ENCODE results near the gene SLC39A11. TPM values are rescaled to one million over a fixed set of nuclear protein-coding genes. Genes with fewer than 3 reads are reported as not detected.

SLC39A11 gene
- total RNA-seq, 2 donors from 2014 or later: 21.5 to 26.4 TPM

- Mint-ChIP-seq H3K27me3 (ENCODE audit: low read depth) (no peaks in the 10 kb centered on the region), H3K4me3 (no peak overlapping the region), H3K9me3 (no peaks in the 10 kb centered on the region), H3K4me1 (ENCODE audit: low read depth) (no peaks in the 10 kb centered on the region), H3K36me3 (ENCODE audit: insufficient read depth in 2 of 2) (no peaks in the 10 kb centered on the region), H3K27ac (no peak overlapping the region)
- no peak for DNase-seq
- no peak for ATAC-seq (replicated peaks in 1 of 2)
These were observed 31.3 kb upstream of the SLC39A11 start for GRCh38 chr17:73123606-73124320.

GRCh38 chr17:73122953-73123605 lies 30.6 kb upstream of the SLC39A11 start:
- no peak for DNase-seq
- Mint-ChIP-seq H3K4me3 (no peak overlapping the region), H3K4me1 (ENCODE audit: low read depth) (no peaks in the 10 kb centered on the region), H3K36me3 (ENCODE audit: insufficient read depth in 2 of 2) (no peaks in the 10 kb centered on the region), H3K27ac (no peak overlapping the region), H3K9me3 (no peaks in the 10 kb centered on the region), H3K27me3 (ENCODE audit: low read depth) (no peaks in the 10 kb centered on the region)
- no peak for ATAC-seq (replicated peaks in 1 of 2)

DNA sequence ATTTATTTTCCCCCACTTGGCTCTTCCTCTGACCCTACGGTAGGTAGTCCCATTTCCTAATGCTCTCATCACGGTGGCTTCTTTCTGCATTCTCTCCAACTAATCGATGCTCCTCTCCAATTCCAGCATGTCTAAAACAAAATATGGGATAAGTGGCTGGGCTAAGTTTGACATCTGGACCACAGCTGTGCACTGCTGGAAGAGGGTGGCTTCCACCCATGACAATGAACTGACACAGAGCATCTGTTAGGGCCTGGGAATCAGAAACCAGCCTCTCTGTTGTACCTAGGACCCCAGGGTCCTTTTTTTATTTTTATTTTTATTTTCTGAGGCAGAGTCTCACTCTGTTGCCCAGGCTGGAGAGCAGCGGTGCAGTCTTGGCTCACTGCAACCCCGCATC lies 29.0 kb upstream of the SLC39A11 start:
- H3K4me3 Mint-ChIP-seq: no peak overlapping the region
- ATAC-seq (replicated peaks in 1 of 2) (no peak), DNase-seq (no peak)
- H3K36me3 Mint-ChIP-seq (ENCODE audit: insufficient read depth in 2 of 2): no peaks in the 10 kb centered on the region
- no peaks in the 10 kb centered on the region for H3K27me3 Mint-ChIP-seq (ENCODE audit: low read depth)
- no peaks in the 10 kb centered on the region for H3K9me3 Mint-ChIP-seq
- H3K4me1 Mint-ChIP-seq (ENCODE audit: low read depth): no peaks in the 10 kb centered on the region
- H3K27ac Mint-ChIP-seq: no peak overlapping the region

DNA sequence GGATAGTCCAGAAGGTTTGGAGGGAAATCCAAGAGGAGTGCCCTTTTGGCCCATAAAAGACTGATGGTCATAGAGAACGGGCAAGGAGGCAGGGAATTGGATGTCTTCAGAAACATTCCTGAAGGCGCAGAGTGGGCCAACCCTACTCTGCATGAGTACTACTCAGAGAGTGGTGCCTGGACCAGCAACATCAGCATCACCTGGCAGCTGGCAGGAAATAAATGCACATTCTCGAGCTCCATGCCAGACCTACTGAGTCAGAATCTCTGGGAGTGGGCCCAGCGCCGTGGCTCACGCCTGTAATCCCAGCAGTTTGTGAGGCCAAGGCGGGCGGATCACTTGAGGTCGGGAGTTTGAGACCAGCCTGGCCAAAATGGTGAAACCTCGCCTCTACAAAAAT lies 27.1 kb upstream of the SLC39A11 start:
- Mint-ChIP-seq H3K36me3 (ENCODE audit: insufficient read depth in 2 of 2) (peaks cover 0 to 2% of the 10 kb centered on the region in 2 donors), H3K4me3 (no peak overlapping the region), H3K4me1 (ENCODE audit: low read depth) (no peaks in the 10 kb centered on the region), H3K27me3 (ENCODE audit: low read depth) (peaks cover 9% of the 10 kb centered on the region), H3K9me3 (peaks cover 0 to 2% of the 10 kb centered on the region in 2 donors), H3K27ac (no peak overlapping the region)
- ATAC-seq (replicated peaks in 1 of 2): no peak
- no peak for DNase-seq

GRCh38 chr17:73118951-73119391 lies 26.5 kb upstream of the SLC39A11 start:
- Mint-ChIP-seq H3K36me3 (ENCODE audit: insufficient read depth in 2 of 2) (peaks cover 0 to 2% of the 10 kb centered on the region in 2 donors), H3K4me1 (ENCODE audit: low read depth) (no peaks in the 10 kb centered on the region), H3K27me3 (ENCODE audit: low read depth) (peaks cover 9% of the 10 kb centered on the region), H3K27ac (no peak overlapping the region), H3K4me3 (no peak overlapping the region), H3K9me3 (peaks cover 0 to 4% of the 10 kb centered on the region in 2 donors)
- DNase-seq: no peak
- no peak for ATAC-seq (replicated peaks in 1 of 2)

DNA sequence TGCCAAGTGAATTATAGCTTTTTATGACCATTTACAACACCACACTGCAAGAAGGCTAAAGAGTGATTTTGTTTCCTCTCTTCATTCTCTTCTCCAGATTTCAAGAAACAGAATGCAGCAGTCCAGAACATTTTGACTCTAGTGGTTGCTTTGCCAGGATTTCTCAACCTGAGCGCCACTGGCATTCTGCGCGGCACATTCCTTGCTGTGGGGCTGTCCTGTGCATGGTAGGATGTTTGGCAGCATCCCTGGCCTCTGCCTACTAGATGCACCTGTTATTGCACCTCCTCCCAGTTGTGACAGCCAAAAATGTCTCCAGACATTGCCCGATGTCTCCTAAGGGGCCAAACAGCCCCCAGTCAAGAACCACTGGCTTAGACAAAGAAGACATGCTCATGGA lies 25.7 kb upstream of the SLC39A11 start:
- ATAC-seq (replicated peaks in 1 of 2) (no peak), DNase-seq (no peak)
- Mint-ChIP-seq H3K27ac (no peak overlapping the region), H3K4me3 (no peak overlapping the region), H3K36me3 (ENCODE audit: insufficient read depth in 2 of 2) (peaks cover 0 to 2% of the 10 kb centered on the region in 2 donors), H3K27me3 (ENCODE audit: low read depth) (peaks cover 9% of the 10 kb centered on the region), H3K4me1 (ENCODE audit: low read depth) (no peaks in the 10 kb centered on the region), H3K9me3 (peaks cover 0 to 4% of the 10 kb centered on the region in 2 donors)

DNA sequence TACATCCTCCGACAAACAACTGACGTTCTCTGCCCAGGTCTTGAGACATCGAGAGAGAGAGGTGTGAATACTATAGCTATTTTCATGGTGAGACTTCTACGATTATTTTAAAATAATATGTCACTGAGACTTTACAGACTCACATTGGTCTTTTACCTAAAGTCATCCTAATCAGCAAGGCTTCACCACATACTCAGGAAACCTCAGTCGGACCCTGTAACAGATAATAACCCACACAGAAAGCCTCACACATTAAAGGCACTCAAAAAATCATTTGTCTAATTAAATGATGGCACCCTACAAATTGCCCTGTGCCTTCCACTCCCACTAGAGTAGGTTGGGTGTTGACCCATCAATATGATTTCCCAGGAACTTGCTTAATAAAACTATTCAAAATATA lies 19.8 kb upstream of the SLC39A11 start:
- no peak overlapping the region for H3K4me3 Mint-ChIP-seq
- peaks cover 0 to 4% of the 10 kb centered on the region in 2 donors for H3K9me3 Mint-ChIP-seq
- DNase-seq (no peak), ATAC-seq (replicated peaks in 1 of 2) (no peak)
- peaks cover 9% of the 10 kb centered on the region for H3K27me3 Mint-ChIP-seq (ENCODE audit: low read depth)
- H3K36me3 Mint-ChIP-seq (ENCODE audit: insufficient read depth in 2 of 2): peaks cover 0 to 2% of the 10 kb centered on the region in 2 donors
- no peak overlapping the region for H3K27ac Mint-ChIP-seq
- no peaks in the 10 kb centered on the region for H3K4me1 Mint-ChIP-seq (ENCODE audit: low read depth)

GRCh38 chr17:73111386-73111785 lies 18.9 kb upstream of the SLC39A11 start:
- H3K9me3 Mint-ChIP-seq: peaks cover 0 to 4% of the 10 kb centered on the region in 2 donors
- no peak overlapping the region for H3K27ac Mint-ChIP-seq
- no peak for DNase-seq

GRCh38 chr17:73107191-73107590 lies 14.7 kb upstream of the SLC39A11 start:
- no peaks in the 10 kb centered on the region for H3K36me3 Mint-ChIP-seq (ENCODE audit: insufficient read depth in 2 of 2)
- no peak overlapping the region for H3K4me3 Mint-ChIP-seq
- peaks cover 6% of the 10 kb centered on the region for H3K27me3 Mint-ChIP-seq (ENCODE audit: low read depth)
- H3K9me3 Mint-ChIP-seq: no peaks in the 10 kb centered on the region
- H3K27ac Mint-ChIP-seq: no peak overlapping the region
- ATAC-seq (replicated peaks in 1 of 2) (no peak), DNase-seq (no peak)
- H3K4me1 Mint-ChIP-seq (ENCODE audit: low read depth): no peaks in the 10 kb centered on the region

More at GRCh38 chr17:73111386-73111785, 18.9 kb upstream of the SLC39A11 start:
- ATAC-seq (replicated peaks in 1 of 2): no peak
- Mint-ChIP-seq H3K27me3 (ENCODE audit: low read depth) (peaks cover 9% of the 10 kb centered on the region), H3K4me1 (ENCODE audit: low read depth) (no peaks in the 10 kb centered on the region), H3K36me3 (ENCODE audit: insufficient read depth in 2 of 2) (peaks cover 0 to 2% of the 10 kb centered on the region in 2 donors), H3K4me3 (no peak overlapping the region)

DNA sequence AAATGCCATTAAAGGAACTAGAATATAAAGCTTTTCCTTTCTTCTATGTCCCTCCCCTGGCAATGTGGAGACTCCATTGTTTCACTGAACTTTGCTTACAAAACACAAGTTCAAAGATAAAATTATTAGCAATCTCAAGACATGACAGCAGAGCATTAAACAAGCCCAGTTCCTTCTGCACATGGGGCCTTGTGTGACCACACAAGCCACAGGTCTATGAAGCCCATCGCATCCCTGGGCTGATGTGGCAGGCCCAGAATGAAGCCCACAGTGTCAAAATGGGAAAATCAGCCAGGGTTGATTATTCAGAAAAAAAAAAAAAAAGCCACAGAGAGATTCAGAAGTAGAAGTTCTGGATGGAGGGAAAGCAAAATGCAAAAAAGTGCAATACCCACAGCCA lies 12.9 kb upstream of the SLC39A11 start:
- DNase-seq (no peak), ATAC-seq (replicated peaks in 1 of 2) (no peak)

GRCh38 chr17:73104450-73104849 lies 12.0 kb upstream of the SLC39A11 start:
- Mint-ChIP-seq H3K4me3 (no peak overlapping the region), H3K27ac (no peak overlapping the region), H3K4me1 (ENCODE audit: low read depth) (no peaks in the 10 kb centered on the region), H3K9me3 (no peaks in the 10 kb centered on the region), H3K36me3 (ENCODE audit: insufficient read depth in 2 of 2) (no peaks in the 10 kb centered on the region), H3K27me3 (ENCODE audit: low read depth) (peaks cover 13% of the 10 kb centered on the region)
- DNase-seq (no peak), ATAC-seq (replicated peaks in 1 of 2) (no peak)

More for the DNA sequence above, 12.9 kb upstream of the SLC39A11 start:
- Mint-ChIP-seq H3K27me3 (ENCODE audit: low read depth) (peaks cover 9% of the 10 kb centered on the region), H3K4me1 (ENCODE audit: low read depth) (no peaks in the 10 kb centered on the region), H3K27ac (no peak overlapping the region), H3K36me3 (ENCODE audit: insufficient read depth in 2 of 2) (no peaks in the 10 kb centered on the region), H3K4me3 (no peak overlapping the region), H3K9me3 (no peaks in the 10 kb centered on the region)

DNA sequence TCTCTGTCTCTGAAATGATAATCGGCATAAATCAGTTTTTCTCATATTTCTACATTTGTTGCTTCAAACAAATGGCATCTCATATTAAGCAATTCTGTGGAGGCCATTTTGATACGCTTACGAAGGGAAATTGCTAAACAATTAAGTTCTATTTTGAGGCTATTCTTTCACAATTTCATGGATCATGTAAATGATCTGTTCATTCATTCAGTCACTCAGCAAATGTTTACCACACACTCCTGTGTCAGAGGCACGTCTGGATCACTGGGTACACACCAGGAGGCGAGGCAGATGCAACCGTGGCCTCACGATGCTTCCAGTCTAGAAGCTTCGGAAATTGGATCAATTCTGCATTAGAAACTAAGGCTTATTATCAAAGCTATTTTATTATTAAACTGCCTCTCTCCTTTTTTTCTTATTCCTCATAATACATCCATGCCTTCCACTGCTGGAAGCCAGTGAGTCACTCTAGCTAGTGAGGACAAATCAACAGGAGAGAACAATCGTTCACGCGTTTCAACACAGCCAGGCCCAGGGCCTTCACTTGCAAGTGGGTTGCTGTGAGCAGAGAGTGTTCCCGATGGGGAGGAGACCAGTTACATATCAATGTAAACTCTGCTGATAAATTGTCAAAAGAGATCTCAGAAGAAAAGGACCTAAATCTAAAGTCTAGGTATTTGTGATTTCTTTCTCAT lies 11.3 kb upstream of the SLC39A11 start:
- no peak for DNase-seq
- no peaks in the 10 kb centered on the region for H3K36me3 Mint-ChIP-seq (ENCODE audit: insufficient read depth in 2 of 2)
- H3K4me3 Mint-ChIP-seq: no peak overlapping the region
- H3K9me3 Mint-ChIP-seq: no peaks in the 10 kb centered on the region
- no peak for ATAC-seq (replicated peaks in 1 of 2)
- H3K4me1 Mint-ChIP-seq (ENCODE audit: low read depth): no peaks in the 10 kb centered on the region
- H3K27me3 Mint-ChIP-seq (ENCODE audit: low read depth): peaks cover 13% of the 10 kb centered on the region
- no peak overlapping the region for H3K27ac Mint-ChIP-seq

GRCh38 chr17:73101031-73101430 lies 8.5 kb upstream of the SLC39A11 start:
- Mint-ChIP-seq H3K36me3 (ENCODE audit: insufficient read depth in 2 of 2) (no peaks in the 10 kb centered on the region), H3K4me1 (ENCODE audit: low read depth) (no peaks in the 10 kb centered on the region), H3K27ac (no peak overlapping the region), H3K27me3 (ENCODE audit: low read depth) (peaks cover 17% of the 10 kb centered on the region), H3K9me3 (no peaks in the 10 kb centered on the region), H3K4me3 (no peak overlapping the region)
- DNase-seq: no peak
- ATAC-seq (replicated peaks in 1 of 2): no peak

Data from activated T-cell treated with anti-CD3 and anti-CD28 coated beads, Interleukin-2, amount 50 U/mL, for 72 hours (primary cell).